ENCODE results near the gene PSMD12. TPM values are rescaled to one million over a fixed set of nuclear protein-coding genes. Genes with fewer than 3 reads are reported as not detected.

Gene PSMD12
- polyA plus RNA-seq, 1 donor from 2014 or later: 24.1 TPM

DNA sequence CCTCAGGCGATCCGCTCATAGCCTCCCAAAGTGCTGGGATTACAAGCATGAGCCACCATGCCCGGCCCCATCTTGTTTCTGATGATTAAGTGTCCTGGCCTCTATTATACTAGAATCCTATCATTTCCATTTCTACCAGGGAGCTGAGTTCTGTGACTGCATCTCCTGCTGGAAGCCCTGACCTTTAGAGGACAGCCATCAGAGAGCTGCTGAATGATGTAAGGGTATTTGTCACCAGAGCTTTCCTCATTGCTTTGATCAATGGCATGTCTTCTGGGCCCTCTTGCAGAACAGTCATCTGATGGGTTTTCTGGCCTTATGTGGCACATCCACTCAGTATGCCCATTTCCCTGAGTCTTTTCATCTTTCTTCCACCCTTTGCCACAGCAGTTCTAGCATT, 39.9 kb downstream of the PSMD12 start:
- Histone ChIP-seq H3K27ac (ENCODE audit: low read length) (no peak overlapping the region), H3K9ac (ENCODE audit: low read length) (no peak overlapping the region), H3K4me2 (ENCODE audit: low read length) (no peak overlapping the region), H3K4me3 (ENCODE audit: low read length) (no peak overlapping the region), H3K9me2 (ENCODE audit: insufficient read depth, low read length) (no peaks in the 10 kb centered on the region), H2AFZ (ENCODE audit: low read depth, low read length) (no peak overlapping the region), H3K79me2 (replicated peaks; ENCODE audit: insufficient read depth, low read length) (no peaks in the 10 kb centered on the region), H3K27me3 (ENCODE audit: insufficient read depth, low read depth, low read length) (no peaks in the 10 kb centered on the region), H3F3A (ENCODE audit: insufficient read depth, low read length, poor library complexity, severe bottlenecking) (no peaks in the 10 kb centered on the region), H4K20me1 (ENCODE audit: insufficient read depth) (no peaks in the 10 kb centered on the region), H3K9me3 (ENCODE audit: low read length) (no peaks in the 10 kb centered on the region), H3K36me3 (ENCODE audit: insufficient read depth, low read length) (no peaks in the 10 kb centered on the region)
- no peak for TF ChIP-seq MXI1 (conservative IDR thresholded peaks at IDR 0.05; ENCODE audit: poor library complexity, severe bottlenecking)
- TF ChIP-seq TAF1 (IDR thresholded peaks at IDR 0.05; ENCODE audit: low read depth): no peak
- TF ChIP-seq EP300 (conservative IDR thresholded peaks at IDR 0.05; ENCODE audit: poor library complexity, severe bottlenecking): no peak
- no peak for TF ChIP-seq RAD21 (conservative IDR thresholded peaks at IDR 0.05)
- no peak for TF ChIP-seq POLR2AphosphoS5 (IDR thresholded peaks at IDR 0.05)
- no peak for TF ChIP-seq EZH2 (IDR thresholded peaks at IDR 0.05; ENCODE audit: borderline replicate concordance, insufficient read depth, low read length, poor library complexity, severe bottlenecking)

DNA sequence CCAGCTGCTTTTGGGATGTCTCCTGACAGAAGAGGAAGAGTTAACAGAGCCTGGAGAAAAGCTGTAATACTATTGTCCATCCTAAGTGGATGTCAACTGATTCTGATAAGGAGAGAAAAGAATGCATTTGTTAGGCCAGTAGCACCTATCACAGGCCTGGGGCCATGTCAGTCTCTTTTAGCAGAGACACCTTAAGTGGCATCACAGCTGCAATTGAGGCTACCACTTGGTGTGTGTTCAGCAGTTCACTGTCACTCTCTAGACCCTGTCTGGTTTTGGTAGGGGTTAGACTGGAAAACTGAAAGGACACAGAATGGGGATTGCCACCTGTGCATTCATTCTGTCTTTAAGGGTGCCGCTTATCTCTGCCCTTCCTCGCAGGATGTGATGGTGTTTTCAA, 42.0 kb downstream of the PSMD12 start:
- H3K36me3 ChIP-seq (ENCODE audit: insufficient read depth, low read length): no peaks in the 10 kb centered on the region
- no peak for TF ChIP-seq POLR2AphosphoS5 (IDR thresholded peaks at IDR 0.05)
- TF ChIP-seq TAF1 (IDR thresholded peaks at IDR 0.05; ENCODE audit: low read depth): no peak
- TF ChIP-seq, protein P1, sequence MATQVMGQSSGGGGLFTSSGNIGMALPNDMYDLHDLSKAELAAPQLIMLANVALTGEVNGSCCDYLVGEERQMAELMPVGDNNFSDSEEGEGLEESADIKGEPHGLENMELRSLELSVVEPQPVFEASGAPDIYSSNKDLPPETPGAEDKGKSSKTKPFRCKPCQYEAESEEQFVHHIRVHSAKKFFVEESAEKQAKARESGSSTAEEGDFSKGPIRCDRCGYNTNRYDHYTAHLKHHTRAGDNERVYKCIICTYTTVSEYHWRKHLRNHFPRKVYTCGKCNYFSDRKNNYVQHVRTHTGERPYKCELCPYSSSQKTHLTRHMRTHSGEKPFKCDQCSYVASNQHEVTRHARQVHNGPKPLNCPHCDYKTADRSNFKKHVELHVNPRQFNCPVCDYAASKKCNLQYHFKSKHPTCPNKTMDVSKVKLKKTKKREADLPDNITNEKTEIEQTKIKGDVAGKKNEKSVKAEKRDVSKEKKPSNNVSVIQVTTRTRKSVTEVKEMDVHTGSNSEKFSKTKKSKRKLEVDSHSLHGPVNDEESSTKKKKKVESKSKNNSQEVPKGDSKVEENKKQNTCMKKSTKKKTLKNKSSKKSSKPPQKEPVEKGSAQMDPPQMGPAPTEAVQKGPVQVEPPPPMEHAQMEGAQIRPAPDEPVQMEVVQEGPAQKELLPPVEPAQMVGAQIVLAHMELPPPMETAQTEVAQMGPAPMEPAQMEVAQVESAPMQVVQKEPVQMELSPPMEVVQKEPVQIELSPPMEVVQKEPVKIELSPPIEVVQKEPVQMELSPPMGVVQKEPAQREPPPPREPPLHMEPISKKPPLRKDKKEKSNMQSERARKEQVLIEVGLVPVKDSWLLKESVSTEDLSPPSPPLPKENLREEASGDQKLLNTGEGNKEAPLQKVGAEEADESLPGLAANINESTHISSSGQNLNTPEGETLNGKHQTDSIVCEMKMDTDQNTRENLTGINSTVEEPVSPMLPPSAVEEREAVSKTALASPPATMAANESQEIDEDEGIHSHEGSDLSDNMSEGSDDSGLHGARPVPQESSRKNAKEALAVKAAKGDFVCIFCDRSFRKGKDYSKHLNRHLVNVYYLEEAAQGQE (IDR thresholded peaks at IDR 0.05; ENCODE audit: borderline replicate concordance): no peak
- no peak for TF ChIP-seq SMC3 (conservative IDR thresholded peaks at IDR 0.05; ENCODE audit: poor library complexity)
- no peak for TF ChIP-seq MXI1 (conservative IDR thresholded peaks at IDR 0.05; ENCODE audit: poor library complexity, severe bottlenecking)
- no peak for TF ChIP-seq RAD21 (conservative IDR thresholded peaks at IDR 0.05)
- TF ChIP-seq EZH2 (IDR thresholded peaks at IDR 0.05; ENCODE audit: borderline replicate concordance, insufficient read depth, low read length, poor library complexity, severe bottlenecking): no peak
- TF ChIP-seq, protein P2, sequence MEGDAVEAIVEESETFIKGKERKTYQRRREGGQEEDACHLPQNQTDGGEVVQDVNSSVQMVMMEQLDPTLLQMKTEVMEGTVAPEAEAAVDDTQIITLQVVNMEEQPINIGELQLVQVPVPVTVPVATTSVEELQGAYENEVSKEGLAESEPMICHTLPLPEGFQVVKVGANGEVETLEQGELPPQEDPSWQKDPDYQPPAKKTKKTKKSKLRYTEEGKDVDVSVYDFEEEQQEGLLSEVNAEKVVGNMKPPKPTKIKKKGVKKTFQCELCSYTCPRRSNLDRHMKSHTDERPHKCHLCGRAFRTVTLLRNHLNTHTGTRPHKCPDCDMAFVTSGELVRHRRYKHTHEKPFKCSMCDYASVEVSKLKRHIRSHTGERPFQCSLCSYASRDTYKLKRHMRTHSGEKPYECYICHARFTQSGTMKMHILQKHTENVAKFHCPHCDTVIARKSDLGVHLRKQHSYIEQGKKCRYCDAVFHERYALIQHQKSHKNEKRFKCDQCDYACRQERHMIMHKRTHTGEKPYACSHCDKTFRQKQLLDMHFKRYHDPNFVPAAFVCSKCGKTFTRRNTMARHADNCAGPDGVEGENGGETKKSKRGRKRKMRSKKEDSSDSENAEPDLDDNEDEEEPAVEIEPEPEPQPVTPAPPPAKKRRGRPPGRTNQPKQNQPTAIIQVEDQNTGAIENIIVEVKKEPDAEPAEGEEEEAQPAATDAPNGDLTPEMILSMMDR (IDR thresholded peaks at IDR 0.05; ENCODE audit: poor library complexity, severe bottlenecking): no peak
- TF ChIP-seq EP300 (conservative IDR thresholded peaks at IDR 0.05; ENCODE audit: poor library complexity, severe bottlenecking): no peak

More for the DNA sequence above, 42.0 kb downstream of the PSMD12 start:
- Histone ChIP-seq H3K9me3 (ENCODE audit: low read length) (no peaks in the 10 kb centered on the region), H3K27ac (ENCODE audit: low read length) (no peak overlapping the region), H3K9me2 (ENCODE audit: insufficient read depth, low read length) (no peaks in the 10 kb centered on the region), H3F3A (ENCODE audit: insufficient read depth, low read length, poor library complexity, severe bottlenecking) (no peaks in the 10 kb centered on the region), H3K4me3 (ENCODE audit: low read length) (no peak overlapping the region), H3K9ac (ENCODE audit: low read length) (no peak overlapping the region), H3K79me2 (replicated peaks; ENCODE audit: insufficient read depth, low read length) (no peaks in the 10 kb centered on the region), H3K4me2 (ENCODE audit: low read length) (no peak overlapping the region), H2AFZ (ENCODE audit: low read depth, low read length) (no peak overlapping the region), H3K27me3 (ENCODE audit: insufficient read depth, low read depth, low read length) (no peaks in the 10 kb centered on the region), H4K20me1 (ENCODE audit: insufficient read depth) (no peaks in the 10 kb centered on the region)

All from neural cell (in vitro differentiated cells).